H1 (cell line): ENCODE measurements around the gene PROM2. TPM values are rescaled to one million over a fixed set of nuclear protein-coding genes. Genes with fewer than 3 reads are reported as not detected.

Experiments
- CTCF ChIA-PET: fragments of 300-600 bp; sonication (Branson Sonifier 250); formaldehyde crosslinking; loops from one replicate; lab custom pipeline; 2021; ENCODE audit not compliant: partially characterized antibody; lab: Charles Lee
- POLR2A ChIA-PET: fragments of 300-600 bp; sonication (Branson Sonifier 250); formaldehyde crosslinking; loops from one replicate; lab custom pipeline; 2021; ENCODE audit warnings: inconsistent platforms; ENCODE audit not compliant: partially characterized antibody; lab: Charles Lee
- DNase-seq, 2 experiments: peaks; one replicate each; pipeline versions ENCODE4 v3.0.0 to v3.0.0-alpha.2; 2010 to 2022; ENCODE audit warnings: low spot score in 2 of 2, low read depth in 1 of 2, mixed read lengths in 1 of 2
- FAIRE-seq: peaks from 2 replicates; lab custom pipeline; 2011; peaks lifted over from hg19 to GRCh38; lab: Jason Lieb, UNC
- H2AFZ ChIP-seq: 2 replicates; pipeline ENCODE4 v1.8.1; 2012; ENCODE audit warnings: low read length, inconsistent platforms
- H2AK5ac ChIP-seq: 2 replicates; pipeline ENCODE4 v1.6.1; 2013; ENCODE audit warnings: low read depth, low read length
- H2BK120ac ChIP-seq: replicated peaks from 2 replicates; pipeline ENCODE3; 2013; ENCODE audit warnings: low read depth, low read length, inconsistent platforms
- H2BK12ac ChIP-seq: 2 replicates; pipeline ENCODE4 v1.6.1; 2013; ENCODE audit warnings: low read depth, low read length
- H2BK15ac ChIP-seq: 2 replicates; pipeline ENCODE4 v1.6.1; 2013; ENCODE audit warnings: low read length
- H2BK20ac ChIP-seq: 2 replicates; pipeline ENCODE4 v1.6.1; 2013; ENCODE audit warnings: low read length
- H2BK5ac ChIP-seq: 2 replicates; pipeline ENCODE4 v1.6.1; 2013; ENCODE audit warnings: low read depth, low read length
- H3K14ac ChIP-seq: 2 replicates; pipeline ENCODE4 v1.6.1; 2013; ENCODE audit warnings: inconsistent platforms; ENCODE audit not compliant: insufficient read length
- H3K18ac ChIP-seq: 2 replicates; pipeline ENCODE4 v1.6.1; 2013; ENCODE audit warnings: low read length; ENCODE audit errors: extremely low read depth
- H3K23ac ChIP-seq: 2 replicates; pipeline ENCODE4 v1.6.1; 2013; ENCODE audit warnings: inconsistent platforms; ENCODE audit not compliant: insufficient read length
- H3K23me2 ChIP-seq: 2 replicates; pipeline ENCODE4 v1.6.1; 2013; ENCODE audit warnings: low read depth, low read length
- H3K27ac ChIP-seq: 2 replicates; pipeline ENCODE4 v1.6.1; 2011; ENCODE audit warnings: low read depth, low read length, inconsistent platforms
- H3K27me3 ChIP-seq, 4 experiments: replicated peaks in 1 of 4; 1 replicate in 1 of 4; 2 replicates in 3 of 4; pipeline versions ENCODE4 v1.6.1 to v1.8.1; 2011 to 2013; ENCODE audit warnings: low read length in 3 of 4, mild to moderate bottlenecking in 3 of 4, inconsistent platforms in 2 of 4, mixed read lengths in 2 of 4, moderate library complexity in 1 of 4; ENCODE audit not compliant: control insufficient read depth in 3 of 4, insufficient read depth in 3 of 4; ENCODE audit errors: extremely low read depth in 1 of 4
- H3K36me3 ChIP-seq, 4 experiments: 2 replicates each; pipeline versions ENCODE4 v1.6.1 to v1.8.1; 2011 to 2013; ENCODE audit warnings: mild to moderate bottlenecking in 4 of 4, low read length in 3 of 4, moderate library complexity in 2 of 4, control low read depth in 1 of 4, inconsistent platforms in 1 of 4; ENCODE audit not compliant: insufficient read depth in 4 of 4, control insufficient read depth in 2 of 4
- H3K4ac ChIP-seq: replicated peaks from 2 replicates; pipeline ENCODE3; 2013; ENCODE audit warnings: low read length, low read depth, mixed read lengths, inconsistent platforms; ENCODE audit not compliant: insufficient read length
- H3K4me1 ChIP-seq, 4 experiments: replicated peaks in 1 of 4; 1 replicate in 1 of 4; 2 replicates in 3 of 4; pipeline versions ENCODE4 v1.6.1 to v1.8.1; 2011 to 2013; ENCODE audit warnings: low read length in 3 of 4, inconsistent platforms in 2 of 4, mixed read lengths in 1 of 4; ENCODE audit not compliant: insufficient read depth in 4 of 4, control insufficient read depth in 3 of 4
- H3K4me2 ChIP-seq, 2 experiments: 2 replicates each; pipeline versions ENCODE4 v1.6.1 to v1.8.1; 2011 to 2013; ENCODE audit warnings: low read depth in 2 of 2, low read length in 2 of 2, control low read depth in 1 of 2, inconsistent platforms in 1 of 2, mild to moderate bottlenecking in 1 of 2; ENCODE audit not compliant: insufficient read depth in 1 of 2
- H3K4me3 ChIP-seq, 4 experiments: fragments of 200-600, 300-600 bp in 1 of 4; sonication (generic), shearing (Covaris generic), sonication (Bioruptor Twin) in 1 of 4; 2 replicates each; pipeline versions ENCODE4 v1.5.1 to v1.8.1; 2011 to 2016; ENCODE audit warnings: low read length in 4 of 4, low read depth in 3 of 4, control low read depth in 2 of 4, inconsistent platforms in 2 of 4, mild to moderate bottlenecking in 2 of 4, mixed read lengths in 1 of 4, moderate library complexity in 1 of 4; ENCODE audit not compliant: insufficient read depth in 2 of 4; ENCODE audit errors: extremely low read depth in 1 of 4
- H3K56ac ChIP-seq: replicated peaks from 2 replicates; pipeline ENCODE3; 2013; ENCODE audit warnings: low read depth, mild to moderate bottlenecking, mixed read lengths, low read length, inconsistent platforms; ENCODE audit not compliant: insufficient read length
- H3K79me1 ChIP-seq: 2 replicates; pipeline ENCODE4 v1.6.1; 2013; ENCODE audit warnings: low read depth, low read length, control low read depth
- H3K79me2 ChIP-seq, 2 experiments: 2 replicates each; pipeline versions ENCODE4 v1.6.1 to v1.8.1; 2012 to 2013; ENCODE audit warnings: low read length in 2 of 2, mild to moderate bottlenecking in 2 of 2, inconsistent platforms in 1 of 2; ENCODE audit not compliant: insufficient read depth in 2 of 2, control insufficient read depth in 1 of 2
- H3K9ac ChIP-seq, 4 experiments: replicated peaks in 1 of 4; 1 replicate in 1 of 4; 2 replicates in 3 of 4; pipeline versions ENCODE4 v1.6.1 to v1.8.1; 2011 to 2013; ENCODE audit warnings: low read depth in 3 of 4, low read length in 3 of 4, control low read depth in 2 of 4, mild to moderate bottlenecking in 2 of 4, moderate library complexity in 2 of 4, inconsistent platforms in 1 of 4; ENCODE audit errors: extremely low read depth in 1 of 4
- H3K9me3 ChIP-seq, 2 experiments: 2 replicates each; pipeline versions ENCODE4 v1.6.1 to v1.8.1; 2012 to 2013; ENCODE audit warnings: mild to moderate bottlenecking in 2 of 2, moderate library complexity in 2 of 2, control low read depth in 1 of 2, inconsistent platforms in 1 of 2, low read depth in 1 of 2, low read length in 1 of 2, mixed read lengths in 1 of 2; ENCODE audit not compliant: insufficient read depth in 2 of 2
- H4K20me1 ChIP-seq, 2 experiments: replicated peaks in 1 of 2; 2 replicates each; pipeline versions ENCODE3 to v1.8.1; 2011 to 2013; ENCODE audit warnings: inconsistent platforms in 2 of 2, low read length in 2 of 2, mild to moderate bottlenecking in 1 of 2; ENCODE audit not compliant: insufficient read depth in 2 of 2, control insufficient read depth in 1 of 2
- H4K5ac ChIP-seq: 2 replicates; pipeline ENCODE4 v1.6.1; 2013; ENCODE audit warnings: low read length, low read depth, mixed read lengths, inconsistent platforms; ENCODE audit not compliant: insufficient read length
- H4K8ac ChIP-seq: 2 replicates; pipeline ENCODE4 v1.8.0; 2013; ENCODE audit warnings: mild to moderate bottlenecking, moderate library complexity, low read length, inconsistent platforms; ENCODE audit not compliant: insufficient read depth; ENCODE audit errors: extremely low read depth
- H4K91ac ChIP-seq: replicated peaks from 2 replicates; pipeline ENCODE3; 2013; ENCODE audit warnings: low read length, mixed read lengths, inconsistent platforms; ENCODE audit not compliant: insufficient read length
- BACH1 ChIP-seq: IDR thresholded peaks from 2 replicates; pipeline ENCODE4 v1.6.1; 2012; ENCODE audit warnings: low read length, improper control_type of control experiment
- CEBPB ChIP-seq: IDR thresholded peaks from 2 replicates; pipeline ENCODE4 v1.6.1; 2012; ENCODE audit warnings: low read depth, low read length
- KDM4A ChIP-seq: IDR thresholded peaks from one replicate; pipeline ENCODE4 v1.7.1; 2012; ENCODE audit warnings: low read depth, mild to moderate bottlenecking, moderate library complexity, low read length, inconsistent platforms; ENCODE audit not compliant: severe bottlenecking
- MAFK ChIP-seq: IDR thresholded peaks from 2 replicates; pipeline ENCODE4 v1.6.1; 2012; ENCODE audit warnings: low read depth, mild to moderate bottlenecking, improper control_type of control experiment, low read length
- RAD21 ChIP-seq, 2 experiments: IDR thresholded peaks in 1 of 2; conservative IDR thresholded peaks in 1 of 2; 2 replicates each; pipeline ENCODE4 v1.6.1; 2011; ENCODE audit warnings: low read depth in 2 of 2, low read length in 2 of 2, improper control_type of control experiment in 1 of 2, inconsistent platforms in 1 of 2, mild to moderate bottlenecking in 1 of 2, moderate library complexity in 1 of 2
- TBP ChIP-seq: IDR thresholded peaks from 2 replicates; pipeline ENCODE4 v1.6.1; 2011; ENCODE audit warnings: low read depth, low read length, improper control_type of control experiment
- polyA plus RNA-seq, 7 experiments: library from polyadenylated mRNA; depleted of rRNA in 3 of 7; stranded (reverse) in 5 of 7; unstranded in 2 of 7; fragments of >200 nt in 5 of 7; fragments of 200-250 nt in 2 of 7; gene quantifications; 1 replicate in 5 of 7; 2 replicates in 1 of 7; 4 replicates in 1 of 7; pipeline versions ENCODE4 v1.2.1 to v1.2.3, GENCODE V29; 2011 to 2013; ENCODE audit warnings: missing spikeins in 2 of 7, mixed read lengths in 2 of 7
- total RNA-seq: library from RNA; stranded (reverse); fragmentation: NEBNext Ultra II Directional; extraction: Animal tissue kit (Norgen Biotek cat#: 25700); gene quantifications from 2 replicates; pipeline ENCODE4 v1.2.1, GENCODE V29; 2021

PROM2 gene
- total and polyA plus RNA-seq, 2 of the 8 experiments (the other 6 are each of a cell fraction or from before 2014, with no cell fraction given): 1.6 to 3.8 TPM

DNA sequence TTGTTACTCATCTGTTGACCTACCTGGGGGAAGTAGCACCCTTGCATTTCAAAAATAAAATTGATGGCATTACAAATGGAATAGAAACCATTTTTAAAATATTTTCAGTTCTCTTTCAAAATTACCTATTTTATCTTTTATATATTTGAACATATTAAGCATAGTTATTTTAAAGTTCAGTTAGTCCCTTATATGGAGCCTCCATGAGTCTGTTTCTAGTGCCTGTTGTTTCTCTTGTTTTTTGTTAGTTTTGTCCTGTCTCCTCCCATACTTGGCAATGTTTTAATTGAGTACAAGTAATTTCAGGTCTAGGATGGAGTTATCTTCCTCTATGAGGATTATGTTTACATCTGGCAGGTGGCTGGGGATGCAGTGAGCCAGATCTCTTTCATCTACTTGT, 17.0 kb downstream of the PROM2 start:
- Histone ChIP-seq H3K4ac (no peak overlapping the region), H3K56ac (no peak overlapping the region), H3K4me3 (no peak overlapping the region), H3K27me3 (no peaks in the 10 kb centered on the region), H3K27ac (no peak overlapping the region), H2BK5ac (no peak overlapping the region), H3K4me1 (peaks cover 0 to 1% (median 0%) of the 10 kb centered on the region in 4 experiments; a peak in 1 of 7 replicates), H4K8ac (no peak overlapping the region), H3K14ac (no peak overlapping the region), H3K23ac (no peak overlapping the region), H3K36me3 (no peaks in the 10 kb centered on the region), H4K20me1 (no peaks in the 10 kb centered on the region), H3K23me2 (no peaks in the 10 kb centered on the region), H2AFZ (no peak overlapping the region), H3K79me1 (no peaks in the 10 kb centered on the region), H2BK120ac (no peak overlapping the region), H2BK15ac (no peak overlapping the region), H2BK20ac (no peak overlapping the region), H3K9ac (no peak overlapping the region), H3K18ac (no peak overlapping the region), H3K79me2 (no peaks in the 10 kb centered on the region), H3K9me3 (peaks cover 60 to 95% of the 10 kb centered on the region in 2 experiments), H4K5ac (no peak overlapping the region), H3K4me2 (no peak overlapping the region), H2AK5ac (no peak overlapping the region), H2BK12ac (no peak overlapping the region), H4K91ac (no peak overlapping the region)
- FAIRE-seq (no peak), DNase-seq (no peak)
- ChIA-PET POLR2A (no interaction called here), CTCF (no interaction called here)
- no peak for TF ChIP-seq RAD21 (IDR thresholded peaks at IDR 0.05 in 1 of 2, conservative IDR thresholded peaks at IDR 0.05 in 1 of 2; ENCODE audit: low read depth in 2 of 2, low read length in 2 of 2)
- no peak for TF ChIP-seq MAFK
- TF ChIP-seq TBP: no peak
- TF ChIP-seq CEBPB: no peak
- TF ChIP-seq BACH1: no peak
- TF ChIP-seq KDM4A: no peak
